ENCODE measurements around the gene ODF2L.

The ODF2L gene

DNA sequence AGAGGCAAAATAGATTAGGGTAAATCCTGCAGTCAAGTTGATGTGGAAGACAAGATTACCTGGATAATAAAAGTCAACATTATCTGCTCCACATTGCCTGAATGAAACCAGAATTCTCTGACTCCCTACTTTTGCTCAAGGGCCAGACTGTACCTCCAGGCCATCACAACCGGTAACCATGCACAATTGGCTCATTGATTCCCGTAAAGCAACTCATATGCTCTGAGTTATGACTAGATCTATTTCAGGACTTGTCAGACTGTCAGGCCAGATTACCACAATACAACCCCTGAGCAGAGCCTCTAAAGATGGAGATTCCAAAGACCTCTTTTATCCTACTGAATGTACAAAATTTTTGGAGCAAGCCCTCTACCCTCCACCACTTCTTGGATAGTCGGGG, 90.4 kb downstream of the ODF2L start:
- no peak for DNase-seq

DNA sequence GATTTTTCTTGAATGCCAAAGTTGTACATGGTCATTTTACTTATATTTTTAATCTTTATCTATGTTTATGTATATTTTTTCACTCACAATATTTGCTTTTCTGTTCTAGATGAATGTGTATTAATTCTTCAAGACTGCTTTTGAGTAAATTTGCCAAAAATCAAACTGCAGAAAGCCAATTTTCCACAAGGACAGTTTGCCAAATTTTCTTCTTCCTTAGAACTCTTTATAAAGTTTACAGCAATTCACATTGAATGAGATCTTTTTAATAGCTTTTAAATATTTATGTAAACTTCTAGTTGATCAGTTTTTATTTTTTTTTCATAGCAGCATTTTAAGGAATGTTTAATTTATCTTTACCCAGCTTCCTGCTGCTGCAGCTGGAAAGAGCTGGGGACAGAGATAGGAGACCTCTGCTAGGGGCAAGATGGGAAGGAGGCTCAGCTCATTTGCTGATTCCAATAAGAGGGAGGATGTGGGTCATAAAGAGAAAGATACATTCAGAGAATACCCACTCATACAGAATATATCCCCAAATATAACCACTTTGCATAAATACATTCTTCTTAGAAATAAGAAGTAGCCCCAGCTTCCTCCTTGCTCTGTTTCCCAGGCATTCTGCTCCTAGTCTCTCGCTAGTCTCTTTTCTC, 93.0 kb downstream of the ODF2L start:
- no peak for DNase-seq

Measured in activated naive CD4-positive, alpha-beta T cell (primary cell).